AG04450 (cell line): ENCODE data around the gene ZNF622. TPM values are rescaled to one million over a fixed set of nuclear protein-coding genes. Genes with fewer than 3 reads are reported as not detected.

Experiments used
- CTCF ChIA-PET: fragments of 300-600, 350-600 bp; formaldehyde crosslinking; extraction: SDS; loops from one replicate; lab custom pipeline; 2022; ENCODE audit warnings: antibody characterized with exemption, inconsistent platforms; lab: Charles Lee
- POLR2A ChIA-PET: fragments of 350-600 bp; formaldehyde crosslinking; extraction: SDS; loops from one replicate; lab custom pipeline; 2021; ENCODE audit warnings: antibody characterized with exemption, inconsistent platforms; lab: Yijun Ruan, JAX
- DNase-seq: peaks from one replicate; pipeline ENCODE4 v3.0.0-alpha.2; 2011; ENCODE audit warnings: low read depth, low spot score
- H3K27ac ChIP-seq: one replicate; pipeline ENCODE4 v1.5.1; 2012; ENCODE audit warnings: low read depth, low read length, control low read depth
- H3K27me3 ChIP-seq: one replicate; pipeline ENCODE4 v1.6.0; 2012; ENCODE audit warnings: low read length; ENCODE audit not compliant: control insufficient read depth, insufficient read depth
- H3K4me3 ChIP-seq: 2 replicates; pipeline ENCODE4 v1.5.1; 2011; ENCODE audit warnings: mild to moderate bottlenecking, low read depth, low read length, control low read depth
- H3K9me3 ChIP-seq: 2 replicates; pipeline ENCODE4 v1.5.1; 2012; ENCODE audit warnings: low read length; ENCODE audit not compliant: control insufficient read depth, insufficient read depth
- polyA plus RNA-seq: library from polyadenylated mRNA; depleted of rRNA; stranded (reverse); fragments of >200 nt; gene quantifications from 2 replicates; pipeline ENCODE4 v1.2.3, GENCODE V29; 2011
- TF ChIP-seq, protein P1 (sequence below): IDR thresholded peaks from 2 replicates; pipeline ENCODE4 v1.5.1; 2011; ENCODE audit warnings: low read depth, low read length, control low read depth, inconsistent platforms

The ZNF622 gene
- polyA plus RNA-seq, 1 experiment, result 21.5 TPM

DNA sequence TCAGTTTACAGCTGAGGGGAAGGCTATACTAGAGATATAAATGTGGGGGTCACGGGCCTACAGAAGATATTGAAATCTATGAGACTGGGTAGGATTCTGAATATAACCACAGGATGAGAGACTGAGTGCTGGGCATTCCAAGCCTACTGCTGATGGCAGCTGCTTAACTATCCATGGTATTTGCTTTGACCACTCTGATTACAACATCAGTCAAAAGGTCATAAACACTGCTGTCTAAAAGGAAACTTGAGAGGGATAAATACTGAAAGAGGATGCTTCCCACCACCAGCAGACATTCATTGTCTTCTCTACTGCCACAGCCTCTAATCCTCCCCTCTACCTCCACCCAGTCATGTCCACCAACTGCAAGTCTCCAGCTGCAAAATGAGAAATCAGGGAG, 3.8 kb downstream of the ZNF622 start:
- Histone ChIP-seq H3K27ac (peak overlapping the region; percentile 52), H3K9me3 (peaks cover 9% of the 10 kb centered on the region; the same call in 1 of the 2 replicates), H3K27me3 (no peaks in the 10 kb centered on the region), H3K4me3 (no peak overlapping the region)
- DNase-seq, result peak; percentile 91
- POLR2A ChIA-PET, result interaction anchor here (0.7 to 1.5 kb wide), 2 partner anchors 208 to 266 kb away, joined by 3 to 4 read pairs; no protein-coding TSS in a partner anchor
- CTCF ChIA-PET, result no interaction called here
- TF ChIP-seq, protein P1, sequence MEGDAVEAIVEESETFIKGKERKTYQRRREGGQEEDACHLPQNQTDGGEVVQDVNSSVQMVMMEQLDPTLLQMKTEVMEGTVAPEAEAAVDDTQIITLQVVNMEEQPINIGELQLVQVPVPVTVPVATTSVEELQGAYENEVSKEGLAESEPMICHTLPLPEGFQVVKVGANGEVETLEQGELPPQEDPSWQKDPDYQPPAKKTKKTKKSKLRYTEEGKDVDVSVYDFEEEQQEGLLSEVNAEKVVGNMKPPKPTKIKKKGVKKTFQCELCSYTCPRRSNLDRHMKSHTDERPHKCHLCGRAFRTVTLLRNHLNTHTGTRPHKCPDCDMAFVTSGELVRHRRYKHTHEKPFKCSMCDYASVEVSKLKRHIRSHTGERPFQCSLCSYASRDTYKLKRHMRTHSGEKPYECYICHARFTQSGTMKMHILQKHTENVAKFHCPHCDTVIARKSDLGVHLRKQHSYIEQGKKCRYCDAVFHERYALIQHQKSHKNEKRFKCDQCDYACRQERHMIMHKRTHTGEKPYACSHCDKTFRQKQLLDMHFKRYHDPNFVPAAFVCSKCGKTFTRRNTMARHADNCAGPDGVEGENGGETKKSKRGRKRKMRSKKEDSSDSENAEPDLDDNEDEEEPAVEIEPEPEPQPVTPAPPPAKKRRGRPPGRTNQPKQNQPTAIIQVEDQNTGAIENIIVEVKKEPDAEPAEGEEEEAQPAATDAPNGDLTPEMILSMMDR, result no peak

DNA sequence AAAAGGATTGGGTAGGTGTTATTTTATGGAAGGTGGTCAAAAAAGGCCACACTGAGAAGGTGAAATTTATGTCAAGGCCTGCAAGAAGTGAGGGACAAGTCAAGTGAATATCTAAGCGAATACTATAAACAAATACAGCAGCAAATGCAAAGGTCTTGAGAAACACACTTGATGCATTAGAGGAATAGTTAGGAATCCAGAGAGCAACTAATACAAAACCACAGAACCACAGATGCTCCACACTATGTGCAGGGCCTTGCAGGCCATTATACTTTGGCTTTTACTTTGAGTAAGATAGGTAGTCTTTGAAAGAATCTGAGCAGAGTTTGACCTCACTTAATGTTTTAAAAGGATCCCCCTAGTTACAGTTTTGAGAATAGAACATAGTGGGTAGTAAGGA, 4.6 kb downstream of the ZNF622 start:
- peak overlapping the region; percentile 52 for H3K27ac ChIP-seq
- TF ChIP-seq, protein P1, result no peak
- H3K9me3 ChIP-seq, result peaks cover 8% of the 10 kb centered on the region; the same call in 1 of the 2 replicates
- POLR2A ChIA-PET, result no interaction called here
- no peak overlapping the region for H3K4me3 ChIP-seq
- no peaks in the 10 kb centered on the region for H3K27me3 ChIP-seq
- CTCF ChIA-PET, result no interaction called here
- peak; percentile 23 for DNase-seq

DNA sequence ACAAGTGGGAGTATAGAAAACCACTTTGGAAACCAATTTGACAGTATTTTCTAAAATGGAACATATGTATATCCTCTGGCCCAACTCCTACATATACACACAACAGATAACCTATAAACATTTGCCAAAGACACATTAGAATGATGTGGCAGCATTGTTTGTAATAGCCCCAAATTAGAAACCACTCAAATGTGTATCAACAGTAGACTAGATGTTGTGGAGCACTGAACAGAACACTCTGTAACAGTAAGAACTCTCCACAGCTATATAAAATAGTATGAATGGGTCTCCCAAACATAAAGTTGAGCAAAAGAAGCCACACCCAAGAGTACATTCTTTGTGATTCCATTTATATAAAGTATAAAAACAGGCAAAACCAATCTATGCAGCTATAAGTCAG, 6.1 kb downstream of the ZNF622 start:
- TF ChIP-seq, protein P1, result no peak
- no peak overlapping the region for H3K27ac ChIP-seq
- DNase-seq, result no peak
- no peaks in the 10 kb centered on the region for H3K27me3 ChIP-seq
- H3K4me3 ChIP-seq, result no peak overlapping the region
- CTCF ChIA-PET, result interaction anchor here (0.6 to 6.9 kb wide), 4 partner anchors 10 to 936 kb away, joined by 3 to 77 read pairs (median 3); no protein-coding TSS in a partner anchor
- POLR2A ChIA-PET, result interaction anchor here (0.6 kb wide), 1 partner anchor 651 kb away, joined by 7 read pairs; no protein-coding TSS in a partner anchor
- H3K9me3 ChIP-seq, result no peaks in the 10 kb centered on the region

DNA sequence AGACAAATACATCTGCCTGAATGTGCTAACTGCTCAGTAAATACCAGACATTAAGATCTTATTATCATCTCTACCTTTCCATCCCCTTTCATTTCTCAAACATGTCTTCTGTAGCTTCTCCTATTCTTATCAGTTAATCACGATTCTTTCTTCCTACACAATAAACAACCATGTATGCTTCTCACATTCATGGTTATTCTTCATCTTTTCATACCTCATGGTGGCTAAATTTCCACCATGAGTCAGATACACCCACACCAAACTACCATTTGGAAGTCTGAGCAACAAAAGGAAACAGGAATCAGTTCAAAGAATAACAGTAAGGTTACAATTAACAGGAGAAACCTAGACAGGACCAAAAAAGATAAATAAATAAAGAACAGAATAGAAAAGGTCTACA, 7.7 kb downstream of the ZNF622 start:
- no peak for DNase-seq
- Histone ChIP-seq H3K9me3 (no peaks in the 10 kb centered on the region), H3K4me3 (no peak overlapping the region), H3K27ac (no peak overlapping the region), H3K27me3 (no peaks in the 10 kb centered on the region)
- TF ChIP-seq, protein P1, result no peak
- CTCF ChIA-PET, result interaction anchor here (0.6 to 6.9 kb wide), 8 partner anchors 12 to 746 kb away, joined by 3 to 77 read pairs (median 4); no protein-coding TSS in a partner anchor
- POLR2A ChIA-PET, result interaction anchor here (0.7 kb wide), 1 partner anchor 29 kb away, joined by 4 read pairs; no protein-coding TSS in a partner anchor

DNA sequence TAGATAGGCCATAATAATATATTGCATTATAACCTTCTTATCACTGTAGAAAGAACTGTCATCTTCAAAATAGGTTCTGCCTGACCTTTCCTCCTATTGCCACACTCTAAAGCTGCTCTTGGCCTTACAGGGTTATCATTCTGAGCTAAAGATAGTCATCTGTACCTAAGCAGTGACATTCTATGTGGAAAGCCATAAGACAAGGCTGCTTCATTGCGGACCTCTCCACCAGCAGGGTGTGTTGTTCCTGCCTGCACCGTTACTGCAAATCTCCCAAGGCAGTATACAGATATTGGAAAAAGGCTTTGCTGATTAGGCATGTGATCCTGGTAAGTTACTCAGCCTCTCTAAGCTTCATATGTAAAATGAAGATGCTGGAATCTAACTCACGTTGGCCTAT, 8.1 kb downstream of the ZNF622 start:
- POLR2A ChIA-PET, result no interaction called here
- H3K4me3 ChIP-seq, result no peak overlapping the region
- no peaks in the 10 kb centered on the region for H3K9me3 ChIP-seq
- TF ChIP-seq, protein P1, result peak; percentile 8; the same call in 1 of the 2 replicates
- no peak overlapping the region for H3K27ac ChIP-seq
- no peak for DNase-seq
- CTCF ChIA-PET, result interaction anchor here (0.7 to 6.9 kb wide), 13 partner anchors 11 to 297 kb away, joined by 3 to 77 read pairs (median 4); no protein-coding TSS in a partner anchor
- no peaks in the 10 kb centered on the region for H3K27me3 ChIP-seq
